ENCODE data around the gene ENAH. TPM values are rescaled to one million over a fixed set of nuclear protein-coding genes. Genes with fewer than 3 reads are reported as not detected.

Gene ENAH
- total and polyA plus RNA-seq, 2 experiments from 2014 or later: 46.4 to 124 TPM

DNA sequence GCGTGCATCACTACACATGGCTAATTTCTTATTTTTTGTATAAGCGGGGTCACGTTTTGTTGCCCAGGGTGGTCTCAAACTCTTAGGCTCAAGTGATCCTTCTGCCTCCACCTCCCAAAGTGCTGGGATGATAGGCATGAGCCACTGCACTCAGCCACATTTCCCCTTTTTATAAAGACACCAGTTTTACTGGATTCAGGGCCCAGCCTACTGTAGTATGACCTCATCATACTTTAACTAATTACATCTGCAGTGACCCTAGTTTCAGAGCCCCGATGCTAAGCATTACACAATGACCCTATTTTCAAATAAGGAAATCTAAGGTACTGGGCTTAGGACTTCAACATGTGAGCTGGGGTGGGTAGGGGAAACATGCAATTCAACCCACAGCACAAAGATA lies 31.8 kb upstream of the ENAH start:
- H3K9me3 ChIP-seq (ENCODE audit: low read depth): no peaks in the 10 kb centered on the region
- no peaks in the 10 kb centered on the region for H3K4me1 ChIP-seq (ENCODE audit: low read depth)
- no peak for DNase-seq (ENCODE audit: low read depth in 1 of 2, low spot score in 1 of 2)
- no peak overlapping the region for H3K4me3 ChIP-seq
- TF ChIP-seq, protein P1, sequence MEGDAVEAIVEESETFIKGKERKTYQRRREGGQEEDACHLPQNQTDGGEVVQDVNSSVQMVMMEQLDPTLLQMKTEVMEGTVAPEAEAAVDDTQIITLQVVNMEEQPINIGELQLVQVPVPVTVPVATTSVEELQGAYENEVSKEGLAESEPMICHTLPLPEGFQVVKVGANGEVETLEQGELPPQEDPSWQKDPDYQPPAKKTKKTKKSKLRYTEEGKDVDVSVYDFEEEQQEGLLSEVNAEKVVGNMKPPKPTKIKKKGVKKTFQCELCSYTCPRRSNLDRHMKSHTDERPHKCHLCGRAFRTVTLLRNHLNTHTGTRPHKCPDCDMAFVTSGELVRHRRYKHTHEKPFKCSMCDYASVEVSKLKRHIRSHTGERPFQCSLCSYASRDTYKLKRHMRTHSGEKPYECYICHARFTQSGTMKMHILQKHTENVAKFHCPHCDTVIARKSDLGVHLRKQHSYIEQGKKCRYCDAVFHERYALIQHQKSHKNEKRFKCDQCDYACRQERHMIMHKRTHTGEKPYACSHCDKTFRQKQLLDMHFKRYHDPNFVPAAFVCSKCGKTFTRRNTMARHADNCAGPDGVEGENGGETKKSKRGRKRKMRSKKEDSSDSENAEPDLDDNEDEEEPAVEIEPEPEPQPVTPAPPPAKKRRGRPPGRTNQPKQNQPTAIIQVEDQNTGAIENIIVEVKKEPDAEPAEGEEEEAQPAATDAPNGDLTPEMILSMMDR (IDR thresholded peaks at IDR 0.05; ENCODE audit: low read depth, low read length): no peak
- H3K27ac ChIP-seq: no peak overlapping the region
- no peaks in the 10 kb centered on the region for H3K27me3 ChIP-seq
- no peaks in the 10 kb centered on the region for H3K36me3 ChIP-seq

DNA sequence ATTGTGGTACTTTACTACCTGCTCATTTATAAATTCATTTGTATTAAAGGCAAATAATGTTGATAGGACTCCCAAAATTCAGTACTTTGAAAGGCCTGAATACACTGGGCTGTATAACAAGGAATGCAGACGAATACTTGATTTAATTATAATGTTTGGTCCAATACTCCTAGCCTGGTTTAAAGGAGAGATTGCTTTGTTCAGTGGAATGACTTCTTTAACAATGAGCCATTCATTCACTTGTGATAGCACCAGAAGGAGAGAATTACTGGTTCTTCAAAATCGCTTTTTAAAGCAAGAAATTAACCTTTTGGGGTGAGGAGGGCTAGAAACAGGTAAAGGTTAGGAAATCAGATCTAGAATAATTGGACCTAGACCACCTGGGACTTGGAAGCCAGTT lies 28.3 kb upstream of the ENAH start:
- Histone ChIP-seq H3K9me3 (ENCODE audit: low read depth) (no peaks in the 10 kb centered on the region), H3K4me3 (no peak overlapping the region), H3K27me3 (peaks cover 18% of the 10 kb centered on the region), H3K36me3 (no peaks in the 10 kb centered on the region), H3K4me1 (ENCODE audit: low read depth) (no peaks in the 10 kb centered on the region), H3K27ac (no peak overlapping the region)
- no peak for DNase-seq (ENCODE audit: low read depth in 1 of 2, low spot score in 1 of 2)
- TF ChIP-seq, protein P1 (IDR thresholded peaks at IDR 0.05; ENCODE audit: low read depth, low read length): no peak

DNA sequence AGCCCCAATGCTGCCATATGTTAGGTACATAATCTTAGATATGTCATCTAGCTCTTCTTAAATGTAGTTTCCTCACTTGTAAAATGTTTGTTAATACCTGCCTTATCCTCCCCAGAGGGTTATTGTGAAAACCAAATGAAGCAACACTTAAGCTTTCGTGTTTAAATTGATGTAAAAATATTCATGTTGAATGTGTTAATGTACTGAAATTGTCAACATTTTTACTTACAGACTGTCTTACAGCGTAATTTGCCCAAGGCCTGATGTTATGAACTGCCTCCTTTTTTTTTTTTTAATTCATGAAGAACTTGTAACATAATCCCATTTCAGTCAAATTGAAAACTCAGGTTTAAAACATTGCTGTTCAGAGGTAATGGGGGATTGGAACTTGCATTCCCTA lies 25.6 kb upstream of the ENAH start:
- no peak overlapping the region for H3K4me3 ChIP-seq
- no peaks in the 10 kb centered on the region for H3K36me3 ChIP-seq
- TF ChIP-seq, protein P1 (IDR thresholded peaks at IDR 0.05; ENCODE audit: low read depth, low read length): no peak
- no peak overlapping the region for H3K27ac ChIP-seq
- no peaks in the 10 kb centered on the region for H3K9me3 ChIP-seq (ENCODE audit: low read depth)
- DNase-seq (ENCODE audit: low read depth in 1 of 2, low spot score in 1 of 2): no peak
- H3K27me3 ChIP-seq: peaks cover 18% of the 10 kb centered on the region
- H3K4me1 ChIP-seq (ENCODE audit: low read depth): no peaks in the 10 kb centered on the region

DNA sequence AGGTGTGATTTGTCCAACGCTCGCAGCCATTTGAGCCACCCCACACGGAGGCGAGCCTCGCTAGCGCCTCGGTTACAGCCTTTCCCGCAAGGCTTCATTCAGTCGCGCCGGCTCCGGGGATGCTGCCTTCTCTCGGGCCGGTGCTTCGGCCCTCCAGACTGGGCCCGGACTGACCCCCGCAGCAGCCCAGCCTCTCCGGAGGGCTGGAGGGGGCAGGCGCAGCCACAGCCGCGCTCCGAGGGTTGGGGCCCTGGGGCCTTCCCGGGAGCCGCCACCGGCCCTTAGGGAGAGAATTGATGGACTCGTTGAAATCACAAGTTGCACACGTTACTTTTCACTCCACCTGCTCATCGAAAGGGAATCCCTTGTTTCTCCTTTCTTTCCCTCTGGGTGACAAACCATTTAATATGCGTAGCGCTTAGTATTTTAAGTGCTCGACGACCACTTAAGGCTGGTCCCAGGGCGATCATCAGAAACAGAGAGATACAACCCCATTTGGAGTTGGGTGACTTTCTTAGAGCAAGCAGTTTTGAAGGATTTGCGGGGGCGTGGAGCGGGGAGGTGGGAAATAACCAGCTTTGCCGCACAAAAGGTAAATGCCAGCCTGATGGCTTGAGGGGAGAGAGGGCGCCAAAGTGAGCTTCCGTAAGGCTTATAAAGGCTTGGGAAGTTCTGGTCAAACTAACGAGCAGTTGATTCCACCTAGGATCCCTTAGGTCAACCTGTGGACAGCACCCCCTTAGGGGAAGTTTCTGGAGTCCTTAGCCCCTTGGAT lies 24.6 kb upstream of the ENAH start:
- no peaks in the 10 kb centered on the region for H3K4me1 ChIP-seq (ENCODE audit: low read depth)
- H3K36me3 ChIP-seq: no peaks in the 10 kb centered on the region
- no peak overlapping the region for H3K4me3 ChIP-seq
- no peak for DNase-seq (ENCODE audit: low read depth in 1 of 2, low spot score in 1 of 2)
- H3K27ac ChIP-seq: no peak overlapping the region
- no peaks in the 10 kb centered on the region for H3K9me3 ChIP-seq (ENCODE audit: low read depth)
- peaks cover 18% of the 10 kb centered on the region for H3K27me3 ChIP-seq
- TF ChIP-seq, protein P1 (IDR thresholded peaks at IDR 0.05; ENCODE audit: low read depth, low read length): no peak

DNA sequence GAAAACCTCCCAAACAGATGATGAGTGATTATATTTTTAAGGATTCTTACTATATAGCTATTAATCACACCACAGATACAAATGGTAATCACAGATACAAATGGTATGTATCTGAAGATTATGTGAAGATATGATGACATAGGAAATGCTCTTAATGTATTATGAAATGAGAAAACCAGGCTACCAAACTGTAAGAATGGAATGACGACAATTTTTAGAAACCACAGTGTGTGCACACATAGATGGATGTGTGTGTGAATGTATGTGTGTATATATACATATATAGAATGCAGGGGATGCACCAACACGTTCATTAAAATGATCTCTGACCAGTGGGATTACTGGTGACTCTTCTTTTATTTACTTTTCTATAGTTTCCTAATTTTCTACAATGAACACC lies 21.5 kb upstream of the ENAH start:
- Histone ChIP-seq H3K27me3 (peaks cover 18% of the 10 kb centered on the region), H3K36me3 (no peaks in the 10 kb centered on the region), H3K9me3 (ENCODE audit: low read depth) (no peaks in the 10 kb centered on the region), H3K4me3 (no peak overlapping the region), H3K27ac (no peak overlapping the region), H3K4me1 (ENCODE audit: low read depth) (no peaks in the 10 kb centered on the region)
- DNase-seq (ENCODE audit: low read depth in 1 of 2, low spot score in 1 of 2): peak in 1 of 2 donors; percentile 29
- TF ChIP-seq, protein P1 (IDR thresholded peaks at IDR 0.05; ENCODE audit: low read depth, low read length): no peak
